ENCODE results near the gene COL26A1. TPM values are rescaled to one million over a fixed set of nuclear protein-coding genes. Genes with fewer than 3 reads are reported as not detected.

Gene COL26A1
- polyA plus RNA-seq, 1 donor (not counting 4 experiments of a cell fraction or from before 2014, with no cell fraction given) = not detected

- H3K9ac ChIP-seq (ENCODE audit: control insufficient read depth, extremely low read depth, insufficient read depth, low read length) = no peak overlapping the region
- H3K27ac ChIP-seq (ENCODE audit: control insufficient read depth, insufficient read depth, low read length) = no peak overlapping the region
- H3K4me2 ChIP-seq (ENCODE audit: control insufficient read depth, extremely low read depth, insufficient read depth, low read depth, low read length) = no peak overlapping the region
- no peak overlapping the region for H2AFZ ChIP-seq (ENCODE audit: control insufficient read depth, low read length)
- no peaks in the 10 kb centered on the region for H3K9me1 ChIP-seq (ENCODE audit: control insufficient read depth, extremely low read depth, insufficient read depth, low read length)
- peaks cover 2% of the 10 kb centered on the region for H3K9me3 ChIP-seq (ENCODE audit: control insufficient read depth, low read depth, low read length)
- peaks cover 4% of the 10 kb centered on the region for H3K27me3 ChIP-seq (ENCODE audit: control insufficient read depth, extremely low read depth, insufficient read depth, low read length)
- DNase-seq (ENCODE audit: low read depth, low spot score) = no peak
- TF ChIP-seq CTCF (optimal IDR thresholded peaks at IDR 0.05 in 1 of 3, IDR thresholded peaks at IDR 0.05 in 1 of 3, conservative IDR thresholded peaks at IDR 0.05 in 1 of 3; ENCODE audit: extremely low read depth in 1 of 3, insufficient read depth in 2 of 3, low read length in 3 of 3) (no peak), EZH2 (IDR thresholded peaks at IDR 0.05; ENCODE audit: low read length) (no peak)
- no peaks in the 10 kb centered on the region for H3K79me2 ChIP-seq (ENCODE audit: control insufficient read depth, insufficient read depth, low read length)
- no peaks in the 10 kb centered on the region for H3K4me1 ChIP-seq (ENCODE audit: control insufficient read depth, extremely low read depth, insufficient read depth, low read length)
- H3K4me3 ChIP-seq (ENCODE audit: control insufficient read depth in 2 of 3, extremely low read depth in 1 of 3, insufficient read depth in 2 of 3, low read depth in 1 of 3, low read length in 3 of 3) = no peak overlapping the region
- no peaks in the 10 kb centered on the region for H3K36me3 ChIP-seq (ENCODE audit: control insufficient read depth in 2 of 2, extremely low read depth in 1 of 2, insufficient read depth in 2 of 2, low read length in 2 of 2)
- no peak for FAIRE-seq
- dilution Hi-C loops (cut with MboI; ENCODE audit: extremely low pct_ligation_motif_present, low sequenced_read_pairs) = no loop called here
- H4K20me1 ChIP-seq (ENCODE audit: control insufficient read depth, extremely low read depth, insufficient read depth, low read length) = no peaks in the 10 kb centered on the region
Measured at GRCh38 chr7:101534015-101534803, 171.5 kb downstream of the COL26A1 start.

GRCh38 chr7:101534873-101535272 lies 172.2 kb downstream of the COL26A1 start:
- Histone ChIP-seq H3K9me3 (ENCODE audit: control insufficient read depth, low read depth, low read length) (peaks cover 2% of the 10 kb centered on the region), H3K9ac (ENCODE audit: control insufficient read depth, extremely low read depth, insufficient read depth, low read length) (no peak overlapping the region), H3K4me3 (ENCODE audit: control insufficient read depth in 2 of 3, extremely low read depth in 1 of 3, insufficient read depth in 2 of 3, low read depth in 1 of 3, low read length in 3 of 3) (no peak overlapping the region), H3K4me1 (ENCODE audit: control insufficient read depth, extremely low read depth, insufficient read depth, low read length) (no peaks in the 10 kb centered on the region), H3K27me3 (ENCODE audit: control insufficient read depth, extremely low read depth, insufficient read depth, low read length) (peaks cover 4% of the 10 kb centered on the region), H3K9me1 (ENCODE audit: control insufficient read depth, extremely low read depth, insufficient read depth, low read length) (no peaks in the 10 kb centered on the region), H3K36me3 (ENCODE audit: control insufficient read depth in 2 of 2, extremely low read depth in 1 of 2, insufficient read depth in 2 of 2, low read length in 2 of 2) (no peaks in the 10 kb centered on the region), H3K79me2 (ENCODE audit: control insufficient read depth, insufficient read depth, low read length) (no peaks in the 10 kb centered on the region), H3K27ac (ENCODE audit: control insufficient read depth, insufficient read depth, low read length) (no peak overlapping the region), H4K20me1 (ENCODE audit: control insufficient read depth, extremely low read depth, insufficient read depth, low read length) (no peaks in the 10 kb centered on the region), H2AFZ (ENCODE audit: control insufficient read depth, low read length) (no peak overlapping the region), H3K4me2 (ENCODE audit: control insufficient read depth, extremely low read depth, insufficient read depth, low read depth, low read length) (no peak overlapping the region)
- TF ChIP-seq CTCF (optimal IDR thresholded peaks at IDR 0.05 in 1 of 3, IDR thresholded peaks at IDR 0.05 in 1 of 3, conservative IDR thresholded peaks at IDR 0.05 in 1 of 3; ENCODE audit: extremely low read depth in 1 of 3, insufficient read depth in 2 of 3, low read length in 3 of 3) (no peak), EZH2 (IDR thresholded peaks at IDR 0.05; ENCODE audit: low read length) (no peak)
- no peak for FAIRE-seq
- dilution Hi-C loops (cut with MboI; ENCODE audit: extremely low pct_ligation_motif_present, low sequenced_read_pairs) = no loop called here
- no peak for DNase-seq (ENCODE audit: low read depth, low spot score)

Data from keratinocyte (primary cell).